AG04450 (cell line): Measurements from ENCODE around the gene C6orf52. TPM values are rescaled to one million over a fixed set of nuclear protein-coding genes. Genes with fewer than 3 reads are reported as not detected.
A peak's percentile ranks its signal among the peaks of the same experiment; 100 is the strongest.

Experiments
- CTCF ChIA-PET: fragments of 300-600, 350-600 bp; formaldehyde crosslinking; extraction: SDS; loops from one replicate; lab custom pipeline; 2022; ENCODE audit warnings: antibody characterized with exemption, inconsistent platforms; lab: Charles Lee
- POLR2A ChIA-PET: fragments of 350-600 bp; formaldehyde crosslinking; extraction: SDS; loops from one replicate; lab custom pipeline; 2021; ENCODE audit warnings: antibody characterized with exemption, inconsistent platforms; lab: Yijun Ruan, JAX
- DNase-seq: peaks from one replicate; pipeline ENCODE4 v3.0.0-alpha.2; 2011; ENCODE audit warnings: low read depth, low spot score
- H3K27ac ChIP-seq: one replicate; pipeline ENCODE4 v1.5.1; 2012; ENCODE audit warnings: low read depth, low read length, control low read depth
- H3K27me3 ChIP-seq: one replicate; pipeline ENCODE4 v1.6.0; 2012; ENCODE audit warnings: low read length; ENCODE audit not compliant: control insufficient read depth, insufficient read depth
- H3K4me3 ChIP-seq: 2 replicates; pipeline ENCODE4 v1.5.1; 2011; ENCODE audit warnings: mild to moderate bottlenecking, low read depth, low read length, control low read depth
- H3K9me3 ChIP-seq: 2 replicates; pipeline ENCODE4 v1.5.1; 2012; ENCODE audit warnings: low read length; ENCODE audit not compliant: control insufficient read depth, insufficient read depth
- polyA plus RNA-seq: library from polyadenylated mRNA; depleted of rRNA; stranded (reverse); fragments of >200 nt; gene quantifications from 2 replicates; pipeline ENCODE4 v1.2.3, GENCODE V29; 2011
- TF ChIP-seq, protein P1 (sequence below): IDR thresholded peaks from 2 replicates; pipeline ENCODE4 v1.5.1; 2011; ENCODE audit warnings: low read depth, low read length, control low read depth, inconsistent platforms

Gene C6orf52
- polyA plus RNA-seq, 1 experiment = 0.74 TPM

DNA sequence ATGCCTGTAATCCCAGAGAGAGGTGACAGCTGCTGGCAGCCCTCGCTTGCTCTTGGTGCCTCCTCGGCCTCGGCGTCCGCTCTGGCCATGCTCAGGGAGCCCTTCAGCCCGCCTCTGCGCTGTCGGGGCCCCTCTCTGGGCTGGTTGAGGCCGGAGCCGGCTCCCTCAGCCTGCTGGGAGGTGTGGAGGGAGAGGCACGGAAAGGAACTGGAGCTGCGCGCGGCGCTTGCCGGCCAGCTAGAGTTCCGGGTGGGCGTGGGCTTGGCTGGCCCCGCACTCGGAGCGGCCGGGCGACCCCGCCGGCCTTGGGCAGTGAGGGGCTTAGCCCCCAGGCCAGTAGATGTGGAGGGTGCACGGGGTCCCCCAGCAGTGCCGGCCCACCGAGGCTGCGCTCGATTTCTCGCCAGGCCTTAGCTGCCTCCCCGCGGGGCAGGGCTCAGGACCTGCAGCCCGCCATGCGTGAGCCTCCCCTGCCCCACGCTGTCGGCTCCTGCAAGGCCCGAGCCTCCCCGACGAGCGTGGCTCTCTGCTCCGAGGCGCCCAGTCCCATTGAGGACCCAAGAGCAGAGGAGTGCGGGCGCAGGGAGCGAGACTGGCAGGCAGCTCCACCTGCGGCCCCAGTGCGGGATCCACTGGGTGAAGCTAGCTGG, 34.6 kb downstream of the C6orf52 start:
- CTCF ChIA-PET = interaction anchor here (0.6 to 1.0 kb wide), 2 partner anchors 11 to 142 kb away, joined by 3 to 9 read pairs; no protein-coding TSS in a partner anchor

DNA sequence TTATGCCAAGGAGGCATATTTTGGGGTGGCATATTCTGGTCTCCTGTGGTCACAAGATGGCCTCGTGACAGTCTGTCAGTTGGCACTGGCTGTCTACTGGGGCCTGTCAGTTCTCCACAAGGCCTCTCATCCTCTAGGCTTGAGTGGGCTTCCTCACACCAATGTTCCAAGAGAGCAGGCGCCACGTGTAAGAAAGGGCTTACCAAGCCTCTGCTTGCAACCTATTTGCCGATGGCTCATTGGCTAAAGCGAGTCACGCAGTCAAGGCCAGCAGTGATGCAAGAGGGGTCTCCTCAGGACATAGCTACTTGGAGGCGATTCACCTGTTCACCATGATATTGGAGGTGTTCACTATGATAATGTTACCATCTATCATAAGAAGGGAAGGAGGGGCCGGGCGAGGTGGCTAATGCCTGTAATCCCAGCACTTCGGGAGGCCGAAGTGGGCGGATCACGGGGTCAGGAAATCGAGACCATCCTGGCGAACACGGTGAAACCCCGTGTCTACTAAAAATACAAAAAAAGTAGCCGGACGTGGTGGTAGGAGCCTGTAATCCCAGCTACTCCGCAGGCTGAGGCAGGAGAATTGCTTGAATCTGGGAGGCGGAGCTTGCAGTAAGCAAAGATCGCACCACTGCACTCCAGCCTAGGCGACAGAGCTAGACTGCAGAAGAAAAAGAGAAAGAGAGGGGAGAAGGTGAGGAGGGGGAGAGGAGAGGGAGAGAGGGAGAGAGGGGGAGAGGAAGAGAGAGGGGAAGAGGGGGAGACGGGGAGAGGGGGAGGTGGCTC, 35.3 kb downstream of the C6orf52 start:
- peak overlapping the region; percentile 59 for H3K4me3 ChIP-seq
- ChIA-PET CTCF (interaction anchor here (0.6 to 1.0 kb wide), 2 partner anchors 12 to 143 kb away, joined by 3 to 9 read pairs; no protein-coding TSS in a partner anchor), POLR2A (interaction anchor here (0.6 kb wide), 1 partner anchor 121 kb away, joined by 8 read pairs; no protein-coding TSS in a partner anchor)
- H3K27ac ChIP-seq = no peak overlapping the region
- peaks cover 8% of the 10 kb centered on the region; the same call in 1 of the 2 replicates for H3K9me3 ChIP-seq
- TF ChIP-seq, protein P1, sequence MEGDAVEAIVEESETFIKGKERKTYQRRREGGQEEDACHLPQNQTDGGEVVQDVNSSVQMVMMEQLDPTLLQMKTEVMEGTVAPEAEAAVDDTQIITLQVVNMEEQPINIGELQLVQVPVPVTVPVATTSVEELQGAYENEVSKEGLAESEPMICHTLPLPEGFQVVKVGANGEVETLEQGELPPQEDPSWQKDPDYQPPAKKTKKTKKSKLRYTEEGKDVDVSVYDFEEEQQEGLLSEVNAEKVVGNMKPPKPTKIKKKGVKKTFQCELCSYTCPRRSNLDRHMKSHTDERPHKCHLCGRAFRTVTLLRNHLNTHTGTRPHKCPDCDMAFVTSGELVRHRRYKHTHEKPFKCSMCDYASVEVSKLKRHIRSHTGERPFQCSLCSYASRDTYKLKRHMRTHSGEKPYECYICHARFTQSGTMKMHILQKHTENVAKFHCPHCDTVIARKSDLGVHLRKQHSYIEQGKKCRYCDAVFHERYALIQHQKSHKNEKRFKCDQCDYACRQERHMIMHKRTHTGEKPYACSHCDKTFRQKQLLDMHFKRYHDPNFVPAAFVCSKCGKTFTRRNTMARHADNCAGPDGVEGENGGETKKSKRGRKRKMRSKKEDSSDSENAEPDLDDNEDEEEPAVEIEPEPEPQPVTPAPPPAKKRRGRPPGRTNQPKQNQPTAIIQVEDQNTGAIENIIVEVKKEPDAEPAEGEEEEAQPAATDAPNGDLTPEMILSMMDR = no peak
- DNase-seq = no peak
- H3K27me3 ChIP-seq = peaks cover 2% of the 10 kb centered on the region

More for the DNA sequence above, 34.6 kb downstream of the C6orf52 start:
- no peak for DNase-seq
- Histone ChIP-seq H3K27ac (peak overlapping the region; percentile 47), H3K9me3 (peaks cover 8% of the 10 kb centered on the region; the same call in 1 of the 2 replicates), H3K27me3 (peaks cover 2% of the 10 kb centered on the region), H3K4me3 (peak overlapping the region; percentile 59)
- POLR2A ChIA-PET = interaction anchor here (0.6 kb wide), 1 partner anchor 121 kb away, joined by 8 read pairs; no protein-coding TSS in a partner anchor
- TF ChIP-seq, protein P1 = no peak

DNA sequence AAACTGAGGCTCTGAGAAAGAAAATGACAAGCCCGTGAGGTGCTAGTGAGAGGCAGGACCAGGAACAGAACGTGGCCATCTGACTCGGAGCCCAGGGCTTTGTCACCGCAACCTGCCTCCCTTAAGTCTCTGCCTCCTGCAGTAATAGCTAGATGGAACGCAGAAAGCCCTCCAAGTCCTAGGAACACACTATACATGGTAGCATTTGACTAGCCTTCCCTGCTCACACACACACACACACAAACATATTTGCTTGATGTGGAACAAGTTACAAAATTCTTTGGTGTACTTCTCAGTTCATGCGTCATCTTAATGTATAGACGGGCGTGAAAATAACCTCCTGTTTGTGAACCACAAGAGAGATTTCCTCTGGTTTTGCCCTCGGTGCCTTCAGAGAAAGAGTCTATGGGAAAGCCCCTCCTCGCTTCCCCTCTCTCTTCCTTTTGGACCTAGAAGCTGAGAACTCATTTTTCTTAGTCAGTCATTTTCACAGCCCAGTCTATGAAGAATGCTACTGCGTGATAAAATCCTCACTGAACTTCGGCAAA, 38.8 kb downstream of the C6orf52 start:
- no peak for DNase-seq
- Histone ChIP-seq H3K9me3 (peaks cover 8% of the 10 kb centered on the region; the same call in 1 of the 2 replicates), H3K4me3 (no peak overlapping the region), H3K27ac (no peak overlapping the region), H3K27me3 (no peaks in the 10 kb centered on the region)
- TF ChIP-seq, protein P1 = no peak
- ChIA-PET CTCF (no interaction called here), POLR2A (no interaction called here)

DNA sequence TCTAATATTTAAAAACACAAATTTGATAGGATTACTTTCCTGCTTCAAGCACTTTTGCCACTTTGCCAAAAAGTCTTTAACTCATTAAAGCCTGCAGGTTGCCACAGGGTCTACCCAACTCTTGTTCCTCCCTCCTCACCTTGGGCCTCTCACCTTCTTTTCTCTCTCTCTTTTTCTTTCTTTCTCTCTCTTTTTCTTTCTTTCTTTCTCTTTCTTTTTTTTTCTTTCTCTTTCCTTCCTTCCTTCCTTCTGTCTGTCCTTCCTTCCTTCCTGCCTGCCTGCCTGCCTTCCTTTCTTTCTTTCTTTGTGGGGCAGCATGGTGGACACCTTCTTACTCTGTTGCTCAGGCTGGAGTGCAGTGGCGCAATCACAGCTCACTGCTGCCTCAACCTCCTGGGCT, 50.2 kb downstream of the C6orf52 start:
- POLR2A ChIA-PET = no interaction called here
- TF ChIP-seq, protein P1 = no peak
- CTCF ChIA-PET = interaction anchor here (1.5 kb wide), 1 partner anchor 166 kb away, joined by 4 read pairs; no protein-coding TSS in a partner anchor

More for the DNA sequence above, 50.2 kb downstream of the C6orf52 start:
- Histone ChIP-seq H3K9me3 (no peaks in the 10 kb centered on the region; the same call in 1 of the 2 replicates), H3K27ac (no peak overlapping the region), H3K4me3 (no peak overlapping the region), H3K27me3 (no peaks in the 10 kb centered on the region)
- DNase-seq = no peak
